MCF 10A (cell line): Measurements from ENCODE around the gene ADGRG6. TPM values are rescaled to one million over a fixed set of nuclear protein-coding genes. Genes with fewer than 3 reads are reported as not detected.

Experiments
- BruUV-seq: library from RNA; stranded (reverse); fragments of 400-500 nt; replicated peaks from 2 replicates; lab custom pipeline; 2021; lab: Mats Ljungman, UMichigan
- CTCF ChIA-PET: fragments of 300-600 bp; sonication (Branson Sonifier 250); formaldehyde crosslinking; extraction: SDS; loops from one replicate; lab custom pipeline; 2021; ENCODE audit warnings: antibody characterized with exemption, inconsistent platforms; lab: Yijun Ruan, JAX
- POLR2A ChIA-PET: fragments of 300-600, 350-650 bp; sonication (Branson Sonifier 250); formaldehyde crosslinking; extraction: SDS; loops from one replicate; lab custom pipeline; 2020; ENCODE audit warnings: antibody characterized with exemption, inconsistent platforms; lab: Yijun Ruan, JAX
- DNase-seq: peaks from one replicate; pipeline ENCODE4 v3.0.0-alpha.2; 2018; ENCODE audit not compliant: unreplicated experiment
- H3K27ac Mint-ChIP-seq: one replicate; pipeline ENCODE4 v1.8.0; 2022; ENCODE audit warnings: mild to moderate bottlenecking, low read depth, mixed read lengths; ENCODE audit not compliant: unreplicated experiment
- H3K27me3 Mint-ChIP-seq: one replicate; pipeline ENCODE4 v1.8.0; 2022; ENCODE audit warnings: mixed read lengths; ENCODE audit not compliant: insufficient read depth, unreplicated experiment
- H3K36me3 Mint-ChIP-seq: one replicate; pipeline ENCODE4 v1.8.0; 2022; ENCODE audit warnings: mild to moderate bottlenecking, moderate library complexity, mixed read lengths; ENCODE audit not compliant: insufficient read depth, unreplicated experiment
- H3K4me1 Mint-ChIP-seq: one replicate; pipeline ENCODE4 v1.8.0; 2022; ENCODE audit warnings: mixed read lengths; ENCODE audit not compliant: insufficient read depth, unreplicated experiment
- H3K4me3 Mint-ChIP-seq: one replicate; pipeline ENCODE4 v1.8.0; 2022; ENCODE audit warnings: mild to moderate bottlenecking, moderate library complexity, mixed read lengths; ENCODE audit not compliant: unreplicated experiment
- H3K9me3 Mint-ChIP-seq: one replicate; pipeline ENCODE4 v1.8.0; 2022; ENCODE audit warnings: mixed read lengths; ENCODE audit not compliant: unreplicated experiment
- CTCF ChIP-seq: fragments of 200-600 bp; IDR thresholded peaks from one replicate; pipeline ENCODE4 v1.8.0; 2022; ENCODE audit warnings: antibody characterized with exemption, mild to moderate bottlenecking; ENCODE audit not compliant: unreplicated experiment
- intact Hi-C: fragments of 100-400 bp; cut with micrococcal nuclease; formaldehyde crosslinking; loops from 2 replicates; pipeline ENCODE4 v1.14.1; 2022
- total RNA-seq: library from RNA; stranded (reverse); gene quantifications from 2 replicates; pipeline ENCODE4 v1.2.3, GENCODE V29; 2022

The ADGRG6 gene
- total RNA-seq, 1 experiment from 2014 or later, result 44.2 TPM

DNA sequence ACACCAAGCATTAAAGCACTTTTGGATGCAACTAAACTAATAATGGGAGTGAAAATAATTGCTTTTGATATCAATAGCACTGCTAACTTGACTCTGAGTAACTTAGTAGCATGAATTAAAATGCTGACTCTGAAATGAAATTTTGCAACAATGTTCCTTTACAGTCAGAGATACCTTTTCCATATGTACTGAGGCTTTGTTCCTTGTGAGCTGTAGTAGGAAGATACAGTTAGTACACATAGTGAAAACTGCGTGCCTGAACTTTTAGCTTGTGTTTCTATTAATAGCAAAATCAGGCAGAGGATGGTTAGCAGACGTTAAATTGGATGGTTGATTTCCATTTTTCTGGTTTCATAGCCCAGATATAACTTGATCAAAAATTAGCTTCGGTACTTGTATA is 18.6 kb downstream of the ADGRG6 start:
- CTCF ChIA-PET, result no interaction called here
- H3K27ac Mint-ChIP-seq, result no peak overlapping the region
- no peaks in the 10 kb centered on the region for H3K9me3 Mint-ChIP-seq

DNA sequence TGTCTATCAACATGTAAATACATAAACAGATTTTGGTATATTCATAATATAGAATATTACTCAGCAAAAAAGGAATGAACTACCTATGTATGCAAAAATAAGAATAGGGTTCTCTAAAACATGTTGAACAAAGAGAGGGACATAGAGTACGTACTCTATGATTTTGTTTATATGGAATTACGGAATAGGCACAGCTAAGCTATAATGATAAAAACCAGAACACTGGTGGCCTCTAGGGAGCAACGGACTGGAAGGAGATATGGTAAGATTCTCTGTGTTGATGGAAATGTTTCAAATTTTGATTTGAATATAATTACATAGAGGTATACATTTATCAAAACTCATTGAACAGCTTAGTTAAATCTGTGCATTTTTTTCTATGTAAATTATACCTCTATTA is 19.6 kb downstream of the ADGRG6 start:
- Mint-ChIP-seq H3K9me3 (no peaks in the 10 kb centered on the region), H3K27ac (no peak overlapping the region), H3K4me3 (no peak overlapping the region), H3K36me3 (no peaks in the 10 kb centered on the region), H3K27me3 (no peaks in the 10 kb centered on the region), H3K4me1 (peaks cover 18% of the 10 kb centered on the region)
- TF ChIP-seq CTCF, result no peak
- no TSS peak for BruUV-seq
- CTCF ChIA-PET, result interaction anchor here (0.7 kb wide), 1 partner anchor 171 kb away, joined by 3 read pairs; no protein-coding TSS in a partner anchor
- intact Hi-C loops, result no loop called here
- POLR2A ChIA-PET, result interaction anchor here (0.7 to 3.8 kb wide), 4 partner anchors 9 to 20 kb away, joined by 3 to 21 read pairs (median 8); partner anchors contain the start of gene ADGRG6
- DNase-seq, result no peak

More for the DNA sequence above, 18.6 kb downstream of the ADGRG6 start:
- POLR2A ChIA-PET, result no interaction called here
- intact Hi-C loops, result no loop called here
- Mint-ChIP-seq H3K4me3 (no peak overlapping the region), H3K4me1 (peaks cover 16% of the 10 kb centered on the region), H3K27me3 (no peaks in the 10 kb centered on the region), H3K36me3 (no peaks in the 10 kb centered on the region)
- no TSS peak for BruUV-seq
- DNase-seq, result no peak
- no peak for TF ChIP-seq CTCF

DNA sequence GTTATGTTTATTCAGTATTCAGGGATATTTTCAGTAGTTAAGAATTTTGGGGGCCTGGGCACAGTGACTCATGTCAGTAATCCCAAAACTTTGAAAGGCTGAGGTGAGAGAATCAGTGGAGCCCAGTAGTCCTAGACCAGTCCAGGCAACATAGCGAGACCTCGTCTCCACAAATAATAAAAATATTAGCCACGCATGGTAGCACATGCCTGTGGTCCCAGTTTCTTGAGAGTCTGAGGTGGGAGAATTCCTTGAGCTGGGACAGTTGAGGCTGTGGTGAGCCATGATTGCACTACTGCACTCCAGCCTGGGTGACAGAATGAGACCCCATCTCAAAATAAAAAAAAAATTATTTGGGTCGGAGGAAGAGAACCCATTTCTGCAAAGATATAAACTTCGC is 20.3 kb downstream of the ADGRG6 start:
- DNase-seq, result no peak
- Mint-ChIP-seq H3K4me1 (peaks cover 23% of the 10 kb centered on the region), H3K9me3 (no peaks in the 10 kb centered on the region), H3K4me3 (no peak overlapping the region), H3K27me3 (no peaks in the 10 kb centered on the region), H3K27ac (no peak overlapping the region), H3K36me3 (no peaks in the 10 kb centered on the region)
- BruUV-seq, result no TSS peak
- intact Hi-C loops, result no loop called here
- POLR2A ChIA-PET, result interaction anchor here (0.7 to 3.8 kb wide), 5 partner anchors 9 to 35 kb away, joined by 3 to 21 read pairs (median 4); partner anchors contain the start of gene ADGRG6
- no peak for TF ChIP-seq CTCF
- CTCF ChIA-PET, result no interaction called here

DNA sequence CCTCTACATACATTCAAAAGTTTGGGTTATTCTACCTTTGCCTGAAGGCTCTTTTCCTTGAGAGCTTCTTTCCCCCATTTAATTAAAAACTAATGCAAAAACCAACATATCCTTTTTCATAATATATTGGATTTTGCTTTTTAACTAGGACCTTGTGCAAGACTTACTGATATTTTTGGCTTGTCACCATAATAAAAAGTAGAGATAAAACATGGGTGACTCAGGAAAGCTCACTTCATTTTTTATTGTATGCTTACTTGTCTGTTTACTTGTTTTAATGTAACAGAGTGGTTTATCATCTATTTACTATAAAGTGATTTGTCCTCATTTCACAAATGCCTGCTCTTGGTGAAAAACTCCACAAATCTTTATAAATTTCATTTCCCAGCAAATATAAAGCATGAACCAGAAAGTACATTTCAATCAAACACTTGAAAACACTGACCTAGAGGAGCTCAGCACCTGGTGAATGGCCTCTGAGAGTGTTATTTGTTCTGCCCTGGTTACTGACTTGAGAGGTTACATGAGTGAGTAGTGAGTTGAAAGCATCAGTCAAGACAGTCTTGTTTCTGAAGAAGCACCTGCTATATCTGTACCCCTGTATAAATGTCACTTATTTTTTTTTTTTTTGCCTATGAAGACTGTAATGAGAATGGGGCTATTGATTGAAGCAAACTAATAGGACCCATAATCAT is 20.8 kb downstream of the ADGRG6 start:
- no peak overlapping the region for H3K4me3 Mint-ChIP-seq
- ChIA-PET POLR2A (interaction anchor here (0.8 to 3.8 kb wide), 5 partner anchors 10 to 161 kb away, joined by 3 to 21 read pairs (median 3); partner anchors contain the start of gene ADGRG6), CTCF (no interaction called here)
- H3K27me3 Mint-ChIP-seq, result no peaks in the 10 kb centered on the region
- H3K4me1 Mint-ChIP-seq, result peaks cover 23% of the 10 kb centered on the region
- no peaks in the 10 kb centered on the region for H3K36me3 Mint-ChIP-seq
- no peak for DNase-seq
- no peaks in the 10 kb centered on the region for H3K9me3 Mint-ChIP-seq
- peak overlapping the region; percentile 11 for H3K27ac Mint-ChIP-seq
- intact Hi-C loops, result no loop called here
- TF ChIP-seq CTCF, result no peak
- BruUV-seq, result no TSS peak
